NOMO-1 (cell line): Measurements from ENCODE around the gene UBE2E1.
"Not testable (repeated sequence)": the region's sequence is repeated elsewhere in the genome, so short reads cannot be mapped to it uniquely, and the experiment has no call there.

Experiments
- DNase-seq, 2 experiments: peaks; one replicate each; lab custom pipeline; 2025; ENCODE audit not compliant: unreplicated experiment in 2 of 2; lab: John Stamatoyannopoulos, UW

UBE2E1 gene

DNA sequence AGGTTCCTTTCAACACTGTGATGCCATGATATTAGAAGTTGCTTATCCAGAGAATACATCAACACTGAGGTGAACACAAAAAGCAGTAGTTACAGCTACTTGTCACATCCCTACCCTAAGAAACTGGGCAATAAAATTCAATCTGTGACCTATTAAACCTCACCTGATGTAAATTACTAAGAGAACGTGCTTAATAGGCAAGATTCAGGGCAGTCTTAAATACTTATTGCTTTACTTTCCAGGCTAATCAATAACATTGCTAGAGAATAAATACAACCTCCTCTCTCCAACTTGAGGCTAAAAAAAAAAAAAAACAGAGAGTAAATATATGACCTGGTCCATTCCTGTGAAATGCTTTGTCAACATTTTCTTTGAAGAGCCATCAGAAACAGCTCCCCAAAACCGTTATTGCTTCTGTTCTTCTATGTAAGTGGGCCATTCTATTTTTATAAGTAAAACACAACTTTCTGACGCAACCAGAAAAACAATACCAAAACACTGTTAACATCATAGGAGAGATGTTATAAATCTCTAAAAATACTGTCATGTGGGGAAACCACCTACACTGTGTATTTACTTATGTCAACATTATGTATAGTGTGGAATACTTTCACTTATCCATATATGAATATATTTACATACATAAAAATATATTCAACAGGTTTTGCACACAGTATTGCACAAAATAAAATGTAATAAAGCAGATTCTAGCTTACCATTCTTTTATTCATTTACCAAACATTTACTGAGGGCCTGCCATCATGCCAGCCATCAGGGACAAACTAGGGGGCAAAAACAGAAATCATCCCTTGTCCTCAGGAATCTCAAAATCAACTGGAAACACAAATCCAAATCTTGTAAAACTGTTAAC, 108.4 kb downstream of the UBE2E1 start:
- no peak for DNase-seq

- peak; percentile 9 to 17 for DNase-seq
Measured at GRCh38 chr3:23915537-23916108, 109.9 kb downstream of the UBE2E1 start.

- DNase-seq: peak; percentile 60 to 71
Measured at GRCh38 chr3:23916152-23916885, 110.6 kb downstream of the UBE2E1 start.

DNA sequence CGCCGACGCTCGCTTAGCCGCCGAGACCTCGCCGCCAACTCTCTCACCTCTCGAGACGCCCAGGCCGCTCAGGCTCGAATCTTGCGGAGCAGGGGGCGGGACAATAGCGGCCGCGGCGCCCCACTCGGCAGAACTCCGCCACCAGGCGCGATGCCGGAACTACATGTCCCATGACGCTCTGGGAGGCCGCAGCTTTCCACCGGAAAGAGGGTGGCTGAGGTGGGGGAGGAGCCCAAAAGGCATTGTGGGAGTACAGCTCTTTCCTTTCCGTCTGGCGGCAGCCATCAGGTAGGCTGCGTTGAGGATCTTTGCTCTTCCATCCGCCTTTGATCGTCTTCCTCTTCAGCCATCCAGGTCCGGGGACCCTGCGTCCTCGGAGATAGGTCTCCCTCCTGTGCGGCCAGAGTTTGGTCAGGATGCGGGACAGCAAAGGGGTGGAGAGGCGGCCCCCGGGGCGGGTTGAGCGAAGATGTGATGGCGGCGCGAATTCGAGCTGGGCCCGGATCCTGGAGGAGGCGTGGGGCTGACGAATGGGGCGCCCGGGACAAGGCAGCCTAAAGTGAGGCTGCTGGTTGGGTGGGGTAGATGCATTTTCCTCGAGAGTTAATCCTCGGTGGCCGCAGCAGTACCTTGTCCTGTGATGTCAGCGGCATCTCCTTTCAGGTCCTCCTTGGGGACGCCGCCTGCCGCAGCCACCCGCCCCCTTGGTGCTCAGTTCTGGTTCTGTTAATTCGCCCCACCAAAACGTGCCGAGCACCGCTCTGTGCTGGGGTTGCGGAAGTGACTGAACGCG, 111.3 kb downstream of the UBE2E1 start, which contains the start of the genes NKIRAS1 and RPL15:
Gene NKIRAS1 (minus strand): TSS at position 105 of the 793 bp plus-strand sequence. CDS start 6,086 bp downstream, outside the sequence.
Gene RPL15 (plus strand): TSS at position 247 of the 793 bp plus-strand sequence. CDS start 728 bp downstream, outside the sequence.
- peak; percentile 94 to 99 for DNase-seq

DNA sequence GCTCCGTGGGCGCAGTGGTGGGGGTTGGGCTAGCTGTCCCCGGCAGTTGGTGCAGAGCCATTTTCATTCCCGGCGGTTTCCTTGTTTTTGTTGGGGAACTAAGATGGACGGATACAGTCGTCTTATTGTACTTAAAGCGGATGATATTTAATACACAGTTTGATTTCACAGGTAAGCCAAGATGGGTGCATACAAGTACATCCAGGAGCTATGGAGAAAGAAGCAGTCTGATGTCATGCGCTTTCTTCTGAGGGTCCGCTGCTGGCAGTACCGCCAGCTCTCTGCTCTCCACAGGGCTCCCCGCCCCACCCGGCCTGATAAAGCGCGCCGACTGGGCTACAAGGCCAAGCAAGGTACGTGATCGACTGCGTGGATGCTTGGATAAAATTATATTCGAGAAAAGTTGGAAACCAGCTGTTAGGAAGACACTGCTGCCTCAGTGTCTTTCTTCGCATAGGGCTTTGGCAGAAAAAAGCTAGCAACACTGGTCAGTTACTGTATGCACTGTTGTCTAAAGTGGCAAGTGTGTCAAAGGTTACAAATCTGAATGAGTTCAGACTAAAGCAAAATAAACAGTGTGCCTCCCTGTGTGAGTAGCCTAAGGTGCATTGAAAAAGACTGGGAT, 112.0 kb downstream of the UBE2E1 start:
- DNase-seq: not testable (repeated sequence)

DNA sequence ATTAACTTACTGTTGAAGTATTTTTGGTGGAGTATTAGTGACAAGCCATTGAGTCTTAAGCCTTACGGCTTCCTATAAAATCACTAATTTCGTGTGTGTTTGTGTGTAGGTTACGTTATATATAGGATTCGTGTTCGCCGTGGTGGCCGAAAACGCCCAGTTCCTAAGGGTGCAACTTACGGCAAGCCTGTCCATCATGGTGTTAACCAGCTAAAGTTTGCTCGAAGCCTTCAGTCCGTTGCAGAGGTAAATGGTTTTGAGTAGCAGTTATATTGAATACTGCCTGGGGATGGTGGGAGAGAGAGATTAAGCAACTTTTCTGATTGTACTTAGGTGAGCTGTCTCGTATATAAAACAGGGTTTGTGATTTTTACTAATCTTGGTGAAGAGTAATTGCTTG, 112.6 kb downstream of the UBE2E1 start:
- DNase-seq: not testable (repeated sequence)

DNA sequence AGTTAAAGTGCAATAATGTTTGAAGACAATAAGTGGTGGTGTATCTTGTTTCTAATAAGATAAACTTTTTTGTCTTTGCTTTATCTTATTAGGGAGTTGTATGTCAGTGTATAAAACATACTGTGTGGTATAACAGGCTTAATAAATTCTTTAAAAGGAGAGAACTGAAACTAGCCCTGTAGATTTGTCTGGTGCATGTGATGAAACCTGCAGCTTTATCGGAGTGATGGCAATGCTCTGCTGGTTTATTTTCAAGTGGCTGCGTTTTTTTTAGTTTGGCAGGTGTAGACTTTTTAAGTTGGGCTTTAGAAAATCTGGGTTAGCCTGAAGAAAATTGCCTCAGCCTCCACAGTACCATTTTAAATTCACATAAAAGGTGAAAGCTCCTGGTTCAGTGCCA, 113.9 kb downstream of the UBE2E1 start:
- DNase-seq: peak in 1 of 2 experiments; percentile 18

- no peak for DNase-seq
Measured at GRCh38 chr3:23920151-23920655, 114.4 kb downstream of the UBE2E1 start.

DNA sequence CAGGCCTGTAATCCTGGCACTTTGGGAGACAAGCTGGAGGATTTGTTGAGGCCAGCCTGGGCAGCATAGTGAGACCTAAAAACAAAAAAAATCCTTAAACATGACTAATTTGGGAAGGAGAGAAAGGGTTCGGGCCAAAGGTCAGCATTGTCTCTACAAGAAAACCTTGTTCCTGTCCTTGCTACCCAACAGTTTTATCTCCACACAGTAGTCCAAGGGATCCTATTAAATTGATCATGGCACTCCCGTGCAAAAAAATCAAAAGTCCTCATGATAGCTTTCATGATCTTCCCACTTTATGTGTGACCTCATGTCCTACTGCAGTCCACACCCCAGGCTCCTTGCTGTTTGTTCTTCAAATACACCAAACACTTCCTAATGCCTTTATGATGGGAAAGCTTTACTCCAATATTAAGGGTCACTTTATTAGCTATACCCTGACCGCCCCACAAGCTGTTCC, 115.3 kb downstream of the UBE2E1 start:
- peak in 1 of 2 experiments; percentile 5 for DNase-seq

GRCh38 chr3:23923786-23924185, 118.0 kb downstream of the UBE2E1 start:
- DNase-seq: no peak

DNA sequence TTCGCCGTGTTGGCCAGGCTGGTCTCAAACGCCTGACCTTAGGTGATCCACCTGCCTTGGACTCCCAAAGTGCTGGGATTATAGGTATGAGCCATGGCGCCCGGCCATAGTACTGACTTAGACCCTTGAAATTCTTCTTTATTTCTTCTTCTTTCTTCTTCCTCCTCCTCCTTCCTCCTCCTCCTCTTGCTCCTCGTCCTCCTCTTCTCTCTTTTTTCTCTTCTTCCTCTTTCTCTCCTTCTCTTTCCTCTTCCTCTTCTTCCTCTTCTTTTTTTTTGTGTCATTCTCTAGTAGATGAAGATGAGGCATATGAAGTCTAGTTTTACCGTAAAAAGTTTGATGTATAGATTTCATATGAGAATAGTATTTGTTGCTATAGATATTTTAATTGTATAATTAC, 120.5 kb downstream of the UBE2E1 start:
- no peak for DNase-seq

GRCh38 chr3:23926736-23927135, 121.0 kb downstream of the UBE2E1 start:
- no peak for DNase-seq

DNA sequence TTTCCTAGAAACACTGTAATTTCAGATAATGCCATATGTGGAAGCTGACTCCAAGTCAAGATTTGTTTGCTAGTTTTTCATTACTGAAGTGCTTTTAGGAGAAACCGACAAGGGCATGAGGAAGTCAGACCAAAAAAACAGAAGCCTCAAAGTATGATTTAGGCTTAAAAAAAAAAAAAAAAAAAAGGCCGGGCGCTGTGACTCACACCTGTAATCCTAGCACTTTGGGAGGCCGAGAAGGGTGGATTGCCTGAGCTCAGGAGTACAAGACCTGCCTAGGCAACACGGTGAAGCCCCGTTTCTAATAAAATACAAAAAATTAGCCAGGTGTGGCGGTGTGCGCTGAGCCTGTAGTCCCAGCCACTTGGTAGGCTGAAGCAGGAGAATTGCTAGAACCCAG, 122.8 kb downstream of the UBE2E1 start:
- peak; percentile 7 to 60 for DNase-seq

DNA sequence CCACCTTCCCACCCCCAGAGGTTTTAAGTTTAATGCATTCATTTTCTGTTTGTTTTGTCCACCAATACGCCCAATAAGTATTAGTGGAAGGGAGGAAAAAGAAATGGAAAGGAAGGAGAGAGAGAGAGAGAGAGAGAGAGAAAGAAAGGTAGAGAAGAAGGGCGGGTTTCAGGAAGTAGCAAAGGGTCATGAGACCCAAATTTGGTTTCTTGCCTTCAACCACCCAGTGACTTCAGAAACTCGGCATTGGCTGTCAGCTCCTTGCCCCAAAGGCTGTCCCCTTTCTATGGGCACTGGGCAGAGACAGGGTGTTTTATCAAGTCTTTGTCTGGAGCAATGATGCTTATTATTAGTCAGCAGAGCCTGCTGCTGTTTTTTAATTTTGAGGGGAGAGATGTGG, 125.8 kb downstream of the UBE2E1 start:
- DNase-seq: no peak

DNA sequence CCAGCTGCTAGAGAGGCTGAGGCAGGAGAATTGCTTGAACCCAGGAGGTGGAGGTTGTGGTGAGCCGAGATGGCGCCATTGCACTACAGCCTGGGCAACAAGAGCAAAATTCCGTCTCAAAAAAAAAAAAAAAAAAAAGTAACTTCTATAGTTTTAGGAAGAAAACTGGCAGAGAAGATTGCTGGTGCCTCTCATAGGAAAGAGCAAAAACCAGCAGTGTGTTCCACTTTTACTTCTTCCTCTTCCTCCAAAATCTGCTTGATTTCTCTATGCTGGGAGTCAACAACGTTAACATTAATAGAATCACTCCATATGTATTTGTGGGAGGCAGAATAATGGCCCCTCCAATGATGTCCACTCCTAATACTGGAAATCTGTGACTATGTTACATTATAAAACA, 126.8 kb downstream of the UBE2E1 start:
- no peak for DNase-seq

DNA sequence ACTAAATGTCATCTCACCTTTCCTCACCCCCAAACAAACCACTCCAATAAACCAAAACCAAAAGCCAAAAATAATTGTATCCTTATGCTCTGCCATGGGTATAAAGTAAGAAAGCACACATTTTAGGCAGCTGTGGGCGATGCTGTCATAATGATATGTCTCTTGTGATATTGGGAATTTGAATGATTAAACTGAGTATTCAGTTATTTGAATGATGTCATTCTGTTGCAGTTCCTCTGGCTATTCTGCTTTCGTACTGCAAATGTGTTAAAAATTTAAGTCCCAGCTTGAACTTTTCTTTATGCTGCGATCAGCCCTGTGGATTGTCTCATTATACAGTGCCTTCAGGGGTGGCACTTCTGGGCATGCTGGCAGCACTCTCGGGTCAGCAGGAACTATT, 128.5 kb downstream of the UBE2E1 start:
- no peak for DNase-seq

GRCh38 chr3:23937296-23937695, 131.5 kb downstream of the UBE2E1 start:
- DNase-seq: no peak

DNA sequence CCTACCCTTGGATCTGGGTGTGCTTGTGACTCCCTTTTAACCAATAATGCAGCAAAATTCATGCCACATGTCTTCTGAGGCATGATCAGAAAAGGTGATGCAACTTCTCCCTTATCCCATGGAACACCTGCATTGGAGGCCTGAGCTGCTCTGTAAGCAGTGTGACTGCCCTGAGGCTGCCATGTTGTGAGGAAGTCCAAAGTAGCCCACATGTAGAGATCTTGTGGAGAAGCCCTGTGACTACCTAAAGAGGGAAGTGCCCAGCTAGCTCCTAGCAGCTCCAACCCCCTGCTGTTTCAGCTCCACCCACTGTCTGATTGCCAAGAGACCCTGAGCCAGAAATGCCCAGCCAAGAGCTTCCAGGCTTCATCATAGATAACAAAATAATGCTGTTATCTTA, 132.9 kb downstream of the UBE2E1 start:
- DNase-seq: no peak

DNA sequence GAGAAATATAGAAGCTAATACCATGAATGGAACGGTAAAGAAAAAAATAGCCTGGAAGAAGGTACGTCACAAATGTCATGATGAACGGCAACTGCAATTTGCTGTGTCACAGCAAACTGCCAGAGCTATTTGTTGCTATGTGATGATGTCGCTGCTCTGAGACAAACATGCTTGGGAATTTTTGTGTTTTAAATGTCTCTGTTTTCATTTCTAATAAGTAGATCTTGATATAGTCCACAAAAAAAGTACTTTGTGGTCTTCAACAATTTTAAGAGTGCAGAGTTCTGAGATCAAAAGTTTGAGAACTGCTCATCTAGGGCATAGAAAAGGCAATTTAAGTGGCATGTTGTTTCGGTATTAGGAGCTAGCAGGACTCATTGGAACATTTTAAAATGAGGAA, 135.0 kb downstream of the UBE2E1 start:
- DNase-seq: no peak
